ENCODE data around the gene WFS1.

GRCh38 chr4:6231663-6232165, 37.9 kb upstream of the WFS1 start:
- TF ChIP-seq, protein P1, sequence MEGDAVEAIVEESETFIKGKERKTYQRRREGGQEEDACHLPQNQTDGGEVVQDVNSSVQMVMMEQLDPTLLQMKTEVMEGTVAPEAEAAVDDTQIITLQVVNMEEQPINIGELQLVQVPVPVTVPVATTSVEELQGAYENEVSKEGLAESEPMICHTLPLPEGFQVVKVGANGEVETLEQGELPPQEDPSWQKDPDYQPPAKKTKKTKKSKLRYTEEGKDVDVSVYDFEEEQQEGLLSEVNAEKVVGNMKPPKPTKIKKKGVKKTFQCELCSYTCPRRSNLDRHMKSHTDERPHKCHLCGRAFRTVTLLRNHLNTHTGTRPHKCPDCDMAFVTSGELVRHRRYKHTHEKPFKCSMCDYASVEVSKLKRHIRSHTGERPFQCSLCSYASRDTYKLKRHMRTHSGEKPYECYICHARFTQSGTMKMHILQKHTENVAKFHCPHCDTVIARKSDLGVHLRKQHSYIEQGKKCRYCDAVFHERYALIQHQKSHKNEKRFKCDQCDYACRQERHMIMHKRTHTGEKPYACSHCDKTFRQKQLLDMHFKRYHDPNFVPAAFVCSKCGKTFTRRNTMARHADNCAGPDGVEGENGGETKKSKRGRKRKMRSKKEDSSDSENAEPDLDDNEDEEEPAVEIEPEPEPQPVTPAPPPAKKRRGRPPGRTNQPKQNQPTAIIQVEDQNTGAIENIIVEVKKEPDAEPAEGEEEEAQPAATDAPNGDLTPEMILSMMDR (IDR thresholded peaks at IDR 0.05 in 8 of 11, conservative IDR thresholded peaks at IDR 0.05 in 3 of 11): no peak
- no peak for TF ChIP-seq POLR2A (IDR thresholded peaks at IDR 0.05)
